Ramos (cell line): ENCODE results near the gene GPR17.

ENCODE experiments used
- in situ Hi-C: fragments of 300-500 bp; cut with MboI; formaldehyde crosslinking; loops from one replicate; pipeline ENCODE4 v1.14.3; 2022; ENCODE audit warnings: low sequenced_read_pairs; ENCODE audit not compliant: unreplicated experiment

GPR17 gene

DNA sequence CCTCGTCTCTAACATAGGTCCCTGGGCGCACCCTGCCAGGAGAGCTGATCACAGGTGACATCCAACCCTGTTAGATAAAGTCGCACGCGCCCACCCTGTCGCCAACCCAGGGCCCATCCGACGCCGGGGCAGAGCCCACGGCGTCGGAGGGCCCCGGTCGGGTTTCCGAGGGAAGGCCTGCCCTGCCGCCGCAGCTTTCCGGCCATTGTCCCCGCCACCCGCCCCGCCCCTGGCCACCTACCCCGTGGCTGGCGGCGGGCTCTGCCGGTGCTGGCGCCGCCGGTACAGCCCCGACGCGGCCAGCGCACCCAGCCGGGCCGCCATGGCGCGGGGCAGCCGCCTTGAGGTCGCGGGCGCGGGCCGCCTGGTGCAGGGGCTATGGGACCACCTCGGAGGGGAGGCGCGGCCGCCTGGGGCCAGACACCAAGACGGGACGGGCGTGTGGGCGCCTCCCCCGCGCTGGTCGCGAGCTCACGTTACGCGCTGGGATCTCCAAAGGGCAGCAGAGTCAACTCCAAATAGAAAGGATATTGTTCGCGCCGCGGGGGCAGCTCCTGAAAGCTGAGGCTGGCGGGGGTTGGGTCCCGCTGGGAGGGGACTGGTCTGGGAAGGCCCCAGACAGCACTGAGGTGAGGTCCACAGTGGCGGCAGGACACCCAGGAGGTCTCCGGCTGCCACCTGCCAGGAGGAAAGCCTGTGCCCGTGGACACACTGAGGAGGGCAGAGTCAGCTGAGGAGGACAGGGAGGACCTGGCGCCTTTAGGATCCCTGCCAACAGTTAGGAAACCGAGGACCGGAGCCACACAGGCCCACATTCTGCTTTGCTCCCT, 18.3 kb downstream of the GPR17 start:
- in situ Hi-C loops, result no loop called here

DNA sequence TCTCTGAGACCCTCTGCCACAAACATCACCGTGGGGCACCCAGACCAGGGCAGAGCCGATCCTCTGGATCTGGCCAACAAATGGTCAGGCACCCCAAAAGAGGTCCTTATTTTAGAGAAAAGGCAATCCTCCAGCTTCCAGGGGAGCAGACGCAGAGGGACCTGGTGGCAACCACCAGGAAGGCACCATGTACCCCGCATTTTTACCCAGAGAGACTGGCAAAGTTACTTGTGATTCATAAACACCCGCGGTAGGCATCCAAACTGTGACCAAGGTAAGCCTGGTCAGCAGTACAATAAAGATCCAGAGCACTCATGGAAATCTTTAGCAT, 18.9 kb downstream of the GPR17 start:
- in situ Hi-C loops, result no loop called here

DNA sequence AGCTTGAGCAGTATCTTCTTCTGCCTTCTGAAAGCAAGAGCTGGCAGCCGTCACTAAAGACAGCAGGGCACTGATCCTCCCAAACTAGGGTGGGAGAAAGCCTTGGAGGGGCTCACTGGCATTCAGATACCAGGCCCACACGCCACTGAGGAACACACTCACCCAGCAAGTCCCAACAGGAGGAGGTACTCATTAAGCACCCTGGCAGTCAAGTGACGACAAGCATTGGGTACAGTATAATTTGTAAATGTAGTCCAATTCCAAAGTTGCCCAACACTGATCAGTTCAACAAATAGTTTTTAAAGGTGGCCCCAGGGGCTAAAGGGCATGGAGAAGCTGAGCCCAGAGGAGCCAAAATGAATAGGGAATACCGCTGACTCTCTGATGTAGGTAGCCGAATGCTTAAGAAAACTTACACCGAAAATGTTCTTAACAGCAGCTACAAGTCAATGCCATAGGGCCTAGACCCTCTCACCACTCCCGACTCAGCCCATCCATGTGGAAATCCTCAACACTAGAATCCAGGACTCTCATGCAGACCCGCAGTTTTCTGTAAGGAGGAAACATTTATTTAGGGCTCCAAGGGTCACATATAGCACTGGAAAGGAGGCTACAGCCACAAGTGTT, 19.4 kb downstream of the GPR17 start:
- in situ Hi-C loops, result no loop called here

DNA sequence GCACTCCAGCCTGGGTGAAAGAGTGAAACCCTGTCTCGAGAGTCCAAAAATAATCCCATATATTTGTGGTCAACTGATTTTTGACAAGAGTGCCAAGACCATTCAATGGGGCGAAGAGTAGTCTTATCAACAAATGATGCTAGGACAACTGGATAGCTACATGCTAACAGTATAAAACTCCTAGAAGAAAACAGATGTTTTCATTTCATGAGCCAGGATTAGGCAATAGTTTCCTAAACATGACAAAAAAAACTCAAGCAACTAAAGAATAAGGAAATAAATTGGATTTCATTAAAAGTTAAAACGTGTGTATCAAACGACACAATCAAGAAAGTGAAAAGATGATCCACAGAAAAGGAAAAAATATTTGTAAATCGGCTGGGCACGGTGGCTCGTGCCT, 23.1 kb downstream of the GPR17 start:
- in situ Hi-C loops, result no loop called here

DNA sequence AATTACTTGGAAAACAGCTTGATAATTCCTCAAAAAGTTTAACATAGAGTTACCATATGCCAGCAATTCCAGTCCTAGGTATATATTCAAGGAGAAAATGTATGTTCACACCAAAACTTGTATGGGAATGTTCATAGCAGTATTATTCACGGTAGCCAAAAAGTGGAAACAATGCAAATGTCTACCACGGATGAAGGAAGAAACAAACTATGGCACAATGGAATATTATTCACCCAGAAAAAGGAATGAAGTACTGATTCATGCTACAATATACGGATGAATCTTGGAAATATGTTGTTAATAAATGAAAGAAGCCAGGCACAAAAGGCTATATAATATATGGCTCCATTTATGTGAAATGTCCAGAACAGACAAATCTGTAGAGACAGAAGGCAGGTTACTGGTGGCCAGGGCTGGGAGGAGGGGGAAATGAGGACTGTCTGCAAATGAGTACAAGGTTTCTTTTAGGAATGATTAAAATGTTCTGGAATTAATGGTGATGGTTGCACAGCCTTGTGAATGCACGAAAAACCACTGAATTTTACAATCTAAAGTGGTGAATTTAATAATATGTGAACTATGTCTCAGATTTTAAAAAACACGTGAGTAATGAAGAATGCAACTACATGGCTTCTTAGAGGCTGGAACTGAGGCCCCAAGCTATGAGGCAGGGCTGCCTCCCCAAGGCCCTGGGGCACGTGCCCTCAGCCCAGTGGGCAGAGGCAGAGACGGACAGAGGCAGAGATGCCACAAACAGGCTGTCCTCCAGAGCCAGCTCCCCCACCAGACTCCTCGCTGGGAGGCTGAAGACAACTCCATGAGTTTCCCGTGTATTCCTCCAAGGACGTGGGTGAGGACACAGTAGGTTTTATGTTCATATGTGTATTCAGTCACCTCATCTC, 24.4 kb downstream of the GPR17 start:
- in situ Hi-C loops, result no loop called here

DNA sequence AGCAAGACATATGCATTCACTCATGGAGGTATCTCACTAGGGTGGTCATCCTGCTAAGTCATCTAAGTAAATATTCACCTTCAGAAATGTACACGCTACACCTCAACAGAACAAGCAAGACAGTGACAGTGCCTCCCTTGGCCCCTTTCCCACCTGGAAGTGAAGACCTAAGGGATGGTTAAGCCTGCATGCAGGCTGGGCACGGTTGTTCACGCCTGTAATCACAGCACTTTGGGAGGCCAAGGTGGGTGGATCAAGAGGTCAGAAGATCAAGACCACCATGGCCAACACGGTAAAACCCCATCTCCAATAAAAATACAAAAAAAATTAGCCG, 25.0 kb downstream of the GPR17 start:
- in situ Hi-C loops, result no loop called here

DNA sequence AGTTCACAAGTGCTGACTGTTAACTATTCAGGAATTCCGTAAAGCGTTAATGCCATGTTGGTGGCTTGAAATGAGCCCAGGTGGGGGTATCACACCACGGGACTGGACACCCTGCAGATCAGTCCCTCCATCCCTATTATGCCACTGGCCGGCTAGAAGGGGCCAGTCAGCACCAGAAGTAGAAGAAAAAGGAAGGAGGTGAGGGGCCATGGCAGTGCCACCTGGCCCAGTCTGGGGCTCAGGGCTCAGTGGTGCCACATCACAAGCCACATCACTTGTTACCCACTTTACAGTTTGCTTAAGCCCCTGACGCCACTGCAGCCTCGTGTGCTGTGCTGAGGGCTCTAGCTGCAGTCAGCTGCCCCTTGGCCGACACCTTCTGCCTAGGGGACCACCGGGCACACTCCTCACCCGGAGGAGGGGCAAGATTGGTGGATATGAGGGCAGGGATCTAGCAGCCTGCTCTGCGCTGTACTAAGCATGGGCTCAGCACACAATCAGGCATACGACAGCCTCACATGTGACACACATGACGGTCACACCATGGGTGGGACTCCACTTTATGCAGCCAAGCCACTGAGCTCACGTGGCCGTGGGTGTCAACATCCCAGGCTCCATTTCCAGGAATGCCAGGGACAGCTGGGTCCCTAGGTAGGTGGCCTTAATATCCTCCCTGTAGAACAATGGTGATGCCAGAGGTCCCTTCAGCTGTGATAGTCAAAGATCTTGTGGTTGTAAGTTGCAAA, 25.8 kb downstream of the GPR17 start:
- in situ Hi-C loops, result no loop called here

DNA sequence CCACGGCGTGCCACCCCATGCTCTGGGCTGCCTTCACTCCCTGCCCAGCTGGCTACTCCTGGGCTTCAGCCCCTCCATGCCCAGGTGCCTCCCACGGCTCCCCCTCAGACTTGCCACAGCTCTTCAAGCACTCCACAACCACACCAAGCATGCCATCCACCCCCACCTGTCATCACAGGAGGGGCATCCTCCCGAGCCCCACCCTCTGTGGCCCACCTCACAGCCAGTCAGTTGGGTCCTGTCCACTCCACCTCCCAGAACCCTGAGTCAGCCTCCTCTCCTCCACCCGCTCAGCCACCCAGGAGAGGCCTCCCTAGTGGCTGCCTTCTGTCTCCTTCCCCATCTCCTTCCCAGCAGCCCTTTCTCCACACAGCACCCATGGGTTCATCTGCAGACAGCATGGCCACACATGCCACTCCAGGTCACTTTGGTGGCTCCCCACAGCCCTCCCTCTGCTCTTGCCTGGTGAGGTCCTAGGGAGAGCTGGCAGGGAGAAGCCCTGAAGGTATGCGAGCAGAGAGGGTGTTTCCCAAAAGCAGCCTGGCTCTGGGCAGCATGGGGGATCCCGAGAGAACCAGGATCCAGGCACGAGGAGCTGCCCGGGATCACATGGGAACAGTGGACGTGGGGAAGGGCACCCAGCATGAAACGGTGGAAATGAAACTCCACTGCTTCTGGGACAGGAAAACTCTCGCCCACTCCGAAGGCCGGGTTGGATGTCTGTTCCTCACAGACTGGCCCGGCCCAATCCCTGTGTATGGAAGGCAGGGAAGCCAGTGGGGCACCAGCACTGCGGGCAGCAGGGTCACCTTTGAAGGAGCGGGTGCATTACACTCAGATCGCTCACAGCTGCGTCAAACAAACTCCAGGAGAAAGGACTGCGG, 26.6 kb downstream of the GPR17 start:
- in situ Hi-C loops, result no loop called here

DNA sequence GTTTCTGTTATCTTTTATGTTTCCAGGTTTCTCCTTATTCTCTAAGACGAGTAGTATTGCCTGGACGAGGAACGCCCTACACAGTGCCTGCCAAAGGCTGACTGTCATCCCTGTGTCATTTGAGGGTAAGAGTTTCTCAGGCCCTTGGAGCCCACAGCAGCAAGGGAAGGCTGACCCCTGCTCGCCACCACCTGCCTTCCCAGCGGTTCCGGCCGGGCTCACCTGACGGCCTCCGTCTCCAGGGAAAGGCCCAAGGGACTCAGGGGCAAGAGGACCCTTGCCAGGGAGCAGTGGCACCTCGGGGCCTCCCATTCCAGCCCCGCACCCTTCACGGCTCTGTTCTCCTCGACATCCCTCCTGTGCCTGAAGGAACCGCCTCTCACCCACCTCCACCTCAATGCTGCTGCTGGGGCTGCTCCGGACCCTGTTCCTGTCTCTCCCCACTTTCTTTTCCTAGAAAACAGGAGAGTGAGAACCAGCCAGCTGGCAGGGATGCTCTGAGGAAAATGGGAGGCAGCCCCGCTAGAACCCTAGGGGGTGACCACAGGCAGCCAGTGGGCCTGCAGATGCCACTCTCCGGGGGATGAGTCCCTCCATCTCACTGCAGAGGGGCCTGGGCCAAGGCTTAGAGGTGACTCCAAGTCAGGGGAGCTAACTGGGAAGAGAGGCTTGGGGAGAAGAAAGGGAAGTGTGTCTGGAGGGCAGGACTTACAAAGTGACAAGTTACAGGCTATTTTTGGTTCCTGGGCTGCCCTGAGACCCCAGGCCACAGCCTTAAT, 27.5 kb downstream of the GPR17 start:
- in situ Hi-C loops, result no loop called here

DNA sequence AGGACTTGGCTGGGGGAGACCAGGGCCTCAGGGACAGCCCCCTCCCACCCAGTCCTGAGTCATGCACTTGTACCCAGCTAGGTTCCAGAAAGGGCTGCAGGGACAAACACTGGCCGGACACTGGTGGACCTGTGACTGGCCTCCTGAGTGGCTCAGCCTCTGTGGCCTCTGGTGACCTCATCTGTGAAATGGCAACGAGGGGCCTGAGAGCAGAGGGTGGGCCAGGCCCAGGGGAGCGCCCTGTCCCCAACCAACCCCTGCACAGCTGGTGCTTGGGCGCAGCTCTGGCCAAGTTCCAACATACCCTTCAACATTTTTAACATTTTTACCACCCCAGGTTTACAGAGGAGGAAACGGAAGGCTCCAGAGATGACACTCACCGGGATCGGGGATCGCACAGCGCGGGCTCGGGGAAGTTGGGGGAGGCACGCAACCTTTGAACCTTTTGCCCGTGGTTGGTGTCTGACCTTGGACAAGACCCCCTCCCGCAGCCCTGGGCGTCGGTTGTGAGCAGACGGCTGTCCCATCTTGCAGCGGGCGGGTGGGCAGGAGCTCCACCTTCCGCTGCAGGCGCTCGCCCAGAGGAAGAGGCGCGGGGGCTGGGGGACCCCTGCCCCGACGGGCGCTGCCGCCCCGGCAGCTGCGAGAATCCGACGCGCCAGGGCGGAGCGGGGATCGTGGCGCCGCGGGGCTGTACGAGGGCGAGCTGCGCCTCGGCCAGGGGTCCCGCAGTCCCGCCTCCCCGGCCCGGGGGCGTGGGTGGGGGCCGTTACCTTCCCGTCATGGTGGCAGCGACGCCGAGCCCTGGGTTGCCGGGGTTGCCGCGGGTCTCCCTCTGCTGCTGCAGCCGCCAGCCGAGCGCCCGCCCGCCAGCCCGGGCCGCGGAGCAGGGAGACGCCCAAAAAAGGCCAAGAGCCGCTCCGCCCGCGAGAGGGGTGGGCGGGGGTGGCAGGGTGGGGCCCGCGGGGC, 28.6 kb downstream of the GPR17 start:
- in situ Hi-C loops, result no loop called here

DNA sequence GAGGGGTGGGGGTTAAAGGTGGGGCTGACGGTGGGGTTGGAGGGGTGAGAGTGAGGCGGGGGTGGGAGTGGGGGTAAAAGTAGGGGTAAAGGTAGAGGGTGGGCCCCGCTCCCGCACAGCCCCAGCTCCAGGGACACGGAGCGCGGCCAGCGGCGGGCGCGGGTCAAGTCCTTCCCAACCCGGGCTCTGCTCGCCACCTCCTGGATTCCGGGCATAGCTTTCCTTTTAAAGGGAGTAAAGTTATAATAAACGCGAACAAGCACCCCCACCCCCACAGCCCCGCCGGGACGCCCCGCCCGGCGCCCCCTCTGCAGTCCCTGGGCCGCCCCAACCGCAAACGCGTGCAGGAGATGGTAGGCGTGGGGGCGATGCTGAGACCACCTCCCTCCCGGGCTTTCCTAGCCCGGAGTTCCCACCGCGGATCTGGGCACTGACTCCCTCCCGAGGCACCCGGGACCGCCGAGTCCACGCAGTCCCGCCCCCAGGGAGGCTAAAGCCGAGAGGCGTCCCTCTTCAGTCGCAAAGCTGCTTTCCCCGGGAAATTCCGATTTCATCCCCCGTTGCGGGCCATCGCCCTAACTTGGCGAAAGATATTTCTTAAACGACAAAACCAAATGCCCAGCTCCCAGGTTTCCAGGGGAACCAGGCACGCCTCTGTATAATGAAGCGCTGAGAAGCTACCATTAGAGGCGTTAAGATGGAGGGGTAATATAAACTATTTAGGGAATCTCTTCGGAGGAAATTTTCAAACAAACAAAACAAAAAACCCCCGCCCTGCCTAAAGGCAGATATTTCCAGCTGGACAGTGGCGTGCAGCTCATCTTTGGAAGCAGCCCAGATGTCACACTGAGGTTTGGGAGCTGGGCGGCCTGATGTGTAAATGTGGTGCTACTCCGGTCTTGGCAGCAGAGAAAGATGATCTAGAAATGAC, 29.6 kb downstream of the GPR17 start, which contains the start of gene LIMS2:
TSS of gene LIMS2 (minus strand) at position 200 of the 931 bp plus-strand sequence. CDS start 506 bp downstream, outside the sequence.
- in situ Hi-C loops, result no loop called here

DNA sequence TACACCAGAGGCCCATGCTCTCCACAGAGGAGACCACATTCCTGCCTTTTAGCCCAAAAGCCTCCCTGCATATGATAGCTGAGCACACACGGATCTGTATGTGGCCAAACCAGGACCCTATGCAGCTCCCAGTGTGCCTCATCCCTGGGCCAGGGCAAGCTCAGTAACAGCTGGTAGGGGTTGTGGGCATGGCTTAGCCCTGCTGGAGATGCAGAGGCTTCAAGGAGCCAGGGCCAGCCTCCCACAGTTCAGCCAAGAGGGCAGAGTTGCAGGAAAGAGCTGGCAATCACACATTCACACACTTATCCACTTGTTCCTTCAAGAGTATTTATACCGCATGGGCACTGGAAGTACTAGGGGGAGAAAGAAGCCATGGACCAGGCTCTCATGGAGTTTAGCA, 31.0 kb downstream of the GPR17 start:
- in situ Hi-C loops, result no loop called here

DNA sequence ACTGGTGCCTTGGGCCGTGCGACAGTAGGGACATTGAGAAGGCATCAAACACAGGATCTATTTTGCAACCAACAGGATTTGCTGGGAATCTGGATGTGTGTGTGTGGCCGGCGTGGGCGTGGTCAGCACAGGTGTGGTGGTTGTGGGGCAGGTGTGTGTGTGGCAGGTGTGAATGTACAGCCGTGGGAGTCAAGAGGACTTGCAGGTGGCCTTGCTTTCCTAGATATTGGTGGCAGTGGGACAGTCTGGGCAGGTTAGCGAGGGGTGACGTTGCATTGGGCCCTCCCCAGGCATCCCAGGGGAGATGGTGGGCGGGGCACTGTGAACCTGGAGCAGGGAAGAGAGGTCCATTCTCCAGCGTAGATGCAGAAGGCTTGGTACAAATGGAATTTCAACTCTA, 32.6 kb downstream of the GPR17 start:
- in situ Hi-C loops, result no loop called here

DNA sequence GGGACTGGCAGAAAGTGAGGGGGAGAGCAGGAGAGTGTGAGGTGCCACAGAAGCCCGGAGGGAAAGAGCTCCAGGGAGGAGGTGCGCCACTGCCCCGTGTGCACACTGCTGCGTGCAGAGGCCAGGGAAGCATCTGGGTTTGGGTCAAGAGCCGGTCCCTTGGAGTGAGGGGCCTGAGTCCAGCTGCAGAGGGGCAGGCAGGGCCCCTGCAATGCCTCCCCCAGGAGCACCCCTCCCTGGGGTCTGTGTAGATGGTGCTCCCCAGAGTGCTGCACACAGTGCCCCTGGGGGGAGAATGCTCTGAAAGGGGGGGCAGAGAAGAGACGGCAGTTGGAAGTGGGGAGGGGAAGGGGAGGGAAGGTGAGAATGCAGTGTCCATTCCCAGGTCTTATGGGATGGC, 33.0 kb downstream of the GPR17 start:
- in situ Hi-C loops, result no loop called here

DNA sequence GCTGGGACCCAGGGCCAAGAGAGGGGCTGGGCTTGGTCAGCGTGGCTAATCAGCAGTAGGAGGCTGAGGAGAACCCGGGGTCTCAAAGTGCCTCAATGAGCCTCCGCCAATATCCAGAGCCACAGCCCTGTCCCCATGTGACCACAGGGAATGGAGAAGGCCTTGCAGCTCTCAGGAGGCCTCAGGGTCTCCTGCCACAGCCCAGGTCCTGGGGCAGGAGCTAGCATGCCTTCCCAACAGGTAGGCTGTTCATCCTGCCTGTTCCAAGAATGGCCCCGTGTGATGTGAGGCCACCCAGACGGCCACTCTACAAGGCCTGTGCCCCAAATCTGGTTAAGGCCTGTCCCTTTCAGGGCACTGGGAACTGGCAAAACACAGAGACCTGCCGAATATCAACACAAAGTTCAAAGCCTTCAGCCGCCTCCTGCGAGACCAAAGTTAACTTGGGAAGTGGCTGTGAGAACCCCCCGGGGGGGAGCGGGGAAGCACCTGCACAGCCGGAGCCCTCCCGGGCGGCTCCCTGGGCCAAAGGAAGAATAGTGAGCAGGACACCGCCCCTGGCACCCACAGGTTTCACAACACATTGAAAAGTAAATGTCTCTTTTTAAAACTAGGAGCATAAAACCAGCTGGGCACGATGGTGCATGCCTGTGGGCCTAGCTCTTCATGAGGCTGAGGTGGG, 33.9 kb downstream of the GPR17 start:
- in situ Hi-C loops, result no loop called here

DNA sequence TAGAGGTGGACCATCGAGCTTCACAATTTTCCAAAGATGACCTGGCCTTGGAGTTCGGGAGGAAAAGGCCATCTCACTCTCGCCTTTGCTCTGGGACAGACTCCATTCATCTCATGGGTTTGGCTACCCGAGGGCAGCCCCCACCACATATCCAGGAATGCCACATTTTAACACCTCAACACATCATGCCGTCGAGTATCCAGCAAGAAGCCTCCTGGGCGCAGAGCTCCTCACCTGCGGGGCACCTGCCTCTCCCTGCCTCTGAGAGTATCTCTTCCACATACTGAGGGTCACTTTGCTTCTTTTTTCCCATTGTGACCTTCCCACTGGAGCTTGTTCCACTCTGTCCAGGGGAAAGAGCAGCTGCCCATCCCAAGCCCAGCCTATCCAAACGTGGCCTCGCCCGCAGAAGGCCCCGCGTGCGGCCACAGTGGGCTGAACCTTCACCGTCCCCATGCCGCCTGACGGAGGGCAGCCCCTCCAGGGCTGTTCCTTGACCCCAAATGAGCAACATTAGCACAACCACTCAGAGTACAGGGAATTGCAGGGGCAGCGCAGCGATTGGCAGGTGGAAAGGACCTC, 34.8 kb downstream of the GPR17 start:
- in situ Hi-C loops, result no loop called here
